T-cell (primary cell): ENCODE results near the gene TMEM98. TPM values are rescaled to one million over a fixed set of nuclear protein-coding genes. Genes with fewer than 3 reads are reported as not detected.

ENCODE experiments used
- ATAC-seq, 4 experiments: fragments of 200-7000 bp in 3 of 4; fragments of 150-1000 bp in 1 of 4; cut with Tn5 transposase; replicated peaks in 1 of 4; 1 replicate in 3 of 4; 2 replicates in 1 of 4; pipeline ENCODE4 v1.10.0; 2021; ENCODE audit warnings: moderate library complexity in 3 of 4, mild to moderate bottlenecking in 2 of 4, moderate number of reproducible peaks in 1 of 4
- CTCF ChIA-PET, 2 donors: fragments of 300-600 bp; sonication (Branson Sonifier 250); formaldehyde crosslinking; loops; one replicate each; lab custom pipeline; 2022; ENCODE audit warnings: antibody characterized with exemption in 2 of 2; lab: Charles Lee
- POLR2A ChIA-PET, 2 donors: fragments of 300-600 bp; sonication (Branson Sonifier 250); formaldehyde crosslinking; loops; one replicate each; lab custom pipeline; 2022; ENCODE audit warnings: antibody characterized with exemption in 2 of 2; lab: Charles Lee
- DNase-seq, 35 experiments: peaks; one replicate each; pipeline versions ENCODE4 v3.0.0 to v3.0.0-alpha.2; 2013 to 2023
- H3K27ac ChIP-seq: one replicate; pipeline ENCODE4 v1.5.1; 2013; ENCODE audit warnings: low read length
- H3K27me3 ChIP-seq, 2 experiments: replicated peaks in 1 of 2; 1 replicate in 1 of 2; 2 replicates in 1 of 2; pipeline versions ENCODE4 v1.6.1 to v1.7.0; 2013; ENCODE audit warnings: low read length in 1 of 2, mixed read lengths in 1 of 2; ENCODE audit not compliant: control insufficient read depth in 2 of 2, insufficient read depth in 2 of 2; ENCODE audit errors: extremely low read depth in 1 of 2
- H3K36me3 ChIP-seq, 2 donors: 1 replicate in 1 of 2; 2 replicates in 1 of 2; pipeline versions ENCODE4 v1.6.1 to v1.7.0; 2013; ENCODE audit warnings: low read length in 1 of 2; ENCODE audit not compliant: control insufficient read depth in 2 of 2, insufficient read depth in 1 of 2; ENCODE audit errors: extremely low read depth in 1 of 2
- H3K4me1 ChIP-seq, 2 experiments: 1 replicate in 1 of 2; 2 replicates in 1 of 2; pipeline versions ENCODE4 v1.6.1 to v1.7.0; 2013; ENCODE audit warnings: low read length in 2 of 2, mixed read lengths in 1 of 2; ENCODE audit not compliant: insufficient read depth in 2 of 2, control insufficient read depth in 1 of 2; ENCODE audit errors: extremely low read depth in 1 of 2
- H3K4me3 ChIP-seq, 2 donors: 1 replicate in 1 of 2; 2 replicates in 1 of 2; pipeline versions ENCODE4 v1.5.1 to v1.7.0; 2013; ENCODE audit warnings: mild to moderate bottlenecking in 2 of 2, low read length in 1 of 2, moderate library complexity in 1 of 2; ENCODE audit not compliant: control insufficient read depth in 1 of 2; ENCODE audit errors: extremely low read depth in 1 of 2
- H3K9me3 ChIP-seq: 2 replicates; pipeline ENCODE4 v1.7.0; 2013
- H3K27ac Mint-ChIP-seq, 2 donors: one replicate each; pipeline ENCODE4 v1.8.0; 2020 to 2021; ENCODE audit warnings: mild to moderate bottlenecking in 2 of 2, mixed read lengths in 2 of 2
- H3K27me3 Mint-ChIP-seq, 2 donors: one replicate each; pipeline ENCODE4 v1.8.0; 2021 to 2022; ENCODE audit warnings: mixed read lengths in 2 of 2
- H3K36me3 Mint-ChIP-seq: one replicate; pipeline ENCODE4 v1.8.0; 2021; ENCODE audit warnings: mixed read lengths
- H3K4me1 Mint-ChIP-seq, 3 donors: one replicate each; pipeline ENCODE4 v1.8.0; 2020 to 2022; ENCODE audit warnings: mixed read lengths in 3 of 3, mild to moderate bottlenecking in 1 of 3
- H3K4me3 Mint-ChIP-seq, 3 donors: one replicate each; pipeline ENCODE4 v1.8.0; 2020 to 2022; ENCODE audit warnings: mild to moderate bottlenecking in 3 of 3, mixed read lengths in 3 of 3, moderate library complexity in 3 of 3
- H3K9me3 Mint-ChIP-seq, 3 donors: one replicate each; pipeline ENCODE4 v1.8.0; 2020 to 2022; ENCODE audit warnings: mixed read lengths in 3 of 3
- WGBS: methylation state at CpG from one replicate; pipeline ENCODE4 v1.1.5; 2013; ENCODE audit warnings: missing lambda C conversion rate; ENCODE audit not compliant: insufficient coverage; 5-methylcytosine and 5-hydroxymethylcytosine counted together
- total RNA-seq, 35 experiments: library from RNA in 6 of 35; stranded (reverse) in 6 of 35; fragments of 120-200 nt in 1 of 35; gene quantifications; one replicate each; pipeline versions ENCODE4 v1.2.1 to v1.2.4 and lab custom pipeline; 2013 to 2026

The TMEM98 gene
- total RNA-seq, 5 donors from 2014 or later (not counting 1 experiment from before 2014, with no cell fraction given), result 0.26 to 0.41 (median 0.36) TPM; not detected in 2

GRCh38 chr17:32928586-32929535 lies 908 bp downstream of the TMEM98 start:
- ATAC-seq, result no peak
- H3K27me3 Mint-ChIP-seq, result peaks cover 44 to 50% of the 10 kb centered on the region in 2 donors

DNA sequence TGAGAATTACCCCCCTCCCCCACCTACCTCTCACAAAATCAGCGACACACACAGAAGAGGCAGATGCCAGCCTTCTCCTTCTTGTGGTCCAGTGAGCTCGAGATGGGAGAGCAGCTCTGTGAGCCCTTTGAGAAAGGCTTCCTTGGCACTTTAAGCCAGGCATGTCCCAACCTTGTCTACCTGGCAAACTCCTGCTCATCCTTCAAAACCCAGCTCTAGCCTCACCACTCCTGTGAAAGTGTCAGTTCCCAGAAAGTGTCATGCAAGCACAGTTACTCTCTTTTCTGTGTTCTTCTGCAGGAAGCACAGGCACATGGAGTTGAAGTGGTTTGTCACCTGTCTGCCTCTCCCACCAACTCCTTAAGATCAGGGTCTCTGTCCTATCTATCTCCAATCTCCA lies 1.6 kb downstream of the TMEM98 start:
- Histone ChIP-seq H3K27me3 (peaks cover 11 to 47% of the 10 kb centered on the region in 2 experiments), H3K36me3 (no peaks in the 10 kb centered on the region), H3K4me3 (no peak overlapping the region), H3K9me3 (no peaks in the 10 kb centered on the region), H3K27ac (no peak overlapping the region), H3K4me1 (peaks cover 0 to 7% of the 10 kb centered on the region in 2 experiments)
- Mint-ChIP-seq H3K27me3 (peaks cover 50 to 51% of the 10 kb centered on the region in 2 donors), H3K27ac (no peak overlapping the region), H3K4me3 (no peak overlapping the region), H3K4me1 (peaks cover 0 to 5% (median 3%) of the 10 kb centered on the region in 3 donors), H3K9me3 (no peaks in the 10 kb centered on the region), H3K36me3 (no peaks in the 10 kb centered on the region)
- no peak for ATAC-seq
- CTCF ChIA-PET, result no interaction called here
- DNase-seq, result no peak
- WGBS, result 72% methylated on average over 2 of the region's 2 CpGs
- POLR2A ChIA-PET, result no interaction called here

More at GRCh38 chr17:32928586-32929535, 908 bp downstream of the TMEM98 start:
- Histone ChIP-seq H3K27me3 (peaks cover 11 to 44% of the 10 kb centered on the region in 2 experiments), H3K9me3 (no peaks in the 10 kb centered on the region), H3K4me3 (no peak overlapping the region), H3K4me1 (peaks cover 0 to 7% of the 10 kb centered on the region in 2 experiments), H3K36me3 (no peaks in the 10 kb centered on the region), H3K27ac (no peak overlapping the region)
- CTCF ChIA-PET, result interaction anchor here in 1 of 2 donors (1.0 kb wide), 1 partner anchor 70 kb away, joined by 3 read pairs; no protein-coding TSS in a partner anchor
- WGBS, result 49% methylated on average over 14 of the region's 19 CpGs
- Mint-ChIP-seq H3K4me1 (peaks cover 0 to 5% (median 3%) of the 10 kb centered on the region in 3 donors), H3K9me3 (no peaks in the 10 kb centered on the region), H3K36me3 (no peaks in the 10 kb centered on the region), H3K4me3 (no peak overlapping the region), H3K27ac (no peak overlapping the region)
- DNase-seq, result no peak
- POLR2A ChIA-PET, result no interaction called here

GRCh38 chr17:32930512-32930911 lies 2.6 kb downstream of the TMEM98 start:
- Histone ChIP-seq H3K36me3 (no peaks in the 10 kb centered on the region), H3K27ac (no peak overlapping the region), H3K9me3 (no peaks in the 10 kb centered on the region), H3K27me3 (peaks cover 11 to 48% of the 10 kb centered on the region in 2 experiments), H3K4me3 (no peak overlapping the region), H3K4me1 (peaks cover 0 to 7% of the 10 kb centered on the region in 2 experiments)
- H3K9me3 Mint-ChIP-seq, result no peaks in the 10 kb centered on the region
- no CpG with 5 or more reads among the region's 1 CpG for WGBS
- peaks cover 45 to 51% of the 10 kb centered on the region in 2 donors for H3K27me3 Mint-ChIP-seq
- H3K4me3 Mint-ChIP-seq, result no peak overlapping the region
- no peaks in the 10 kb centered on the region for H3K36me3 Mint-ChIP-seq
- ChIA-PET POLR2A (no interaction called here), CTCF (no interaction called here)
- DNase-seq (no peak), ATAC-seq (no peak)
- peaks cover 0 to 5% (median 3%) of the 10 kb centered on the region in 3 donors for H3K4me1 Mint-ChIP-seq
- H3K27ac Mint-ChIP-seq, result no peak overlapping the region

DNA sequence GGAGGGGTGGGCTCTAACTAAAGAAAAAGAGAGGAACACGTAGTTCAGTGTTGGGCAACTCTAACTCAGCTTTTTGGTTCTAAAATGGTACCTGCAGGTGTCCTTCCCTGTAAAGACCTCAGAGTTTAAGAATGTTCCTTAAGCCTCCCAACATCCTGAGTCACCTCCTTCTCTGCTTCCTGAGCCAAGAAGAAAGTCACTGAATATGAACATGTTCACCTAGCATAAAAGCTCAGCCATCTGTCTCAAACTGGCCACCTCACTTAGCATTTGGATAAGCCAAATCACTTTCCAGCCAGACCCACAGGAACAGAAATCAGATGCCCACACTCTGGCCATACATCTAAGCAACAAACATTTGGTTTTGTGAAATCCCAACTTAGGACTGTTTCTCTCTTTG lies 3.7 kb downstream of the TMEM98 start:
- H3K36me3 ChIP-seq, result no peaks in the 10 kb centered on the region
- Mint-ChIP-seq H3K4me3 (no peak overlapping the region), H3K36me3 (no peaks in the 10 kb centered on the region), H3K27me3 (peaks cover 39 to 49% of the 10 kb centered on the region in 2 donors), H3K9me3 (no peaks in the 10 kb centered on the region), H3K4me1 (peaks cover 0 to 5% (median 3%) of the 10 kb centered on the region in 3 donors), H3K27ac (no peak overlapping the region)
- peaks cover 11 to 55% of the 10 kb centered on the region in 2 experiments for H3K27me3 ChIP-seq
- ChIA-PET POLR2A (no interaction called here), CTCF (interaction anchor here in 1 of 2 donors (0.8 kb wide), 1 partner anchor 151 kb away, joined by 3 read pairs; no protein-coding TSS in a partner anchor)
- DNase-seq, result no peak
- no CpG with 5 or more reads among the region's 1 CpG for WGBS
- no peak overlapping the region for H3K4me3 ChIP-seq
- H3K4me1 ChIP-seq, result peaks cover 0 to 7% of the 10 kb centered on the region in 2 experiments
- no peaks in the 10 kb centered on the region for H3K9me3 ChIP-seq
- no peak overlapping the region for H3K27ac ChIP-seq
- no peak for ATAC-seq

GRCh38 chr17:32933881-32934280 lies 5.9 kb downstream of the TMEM98 start:
- DNase-seq (no peak), ATAC-seq (no peak)
- Mint-ChIP-seq H3K4me1 (peaks cover 0 to 6% (median 4%) of the 10 kb centered on the region in 3 donors), H3K9me3 (no peaks in the 10 kb centered on the region), H3K27ac (no peak overlapping the region), H3K27me3 (peaks cover 43 to 48% of the 10 kb centered on the region in 2 donors), H3K4me3 (no peak overlapping the region), H3K36me3 (no peaks in the 10 kb centered on the region)
- CTCF ChIA-PET, result interaction anchor here in 1 of 2 donors (1.3 kb wide), 1 partner anchor 151 kb away, joined by 3 read pairs; no protein-coding TSS in a partner anchor
- WGBS, result 20% methylated on average over 1 of the region's 2 CpGs
- H3K9me3 ChIP-seq, result no peaks in the 10 kb centered on the region
- no peak overlapping the region for H3K27ac ChIP-seq
- H3K4me1 ChIP-seq, result peaks cover 0 to 6% of the 10 kb centered on the region in 2 experiments
- POLR2A ChIA-PET, result interaction anchor here in 1 of 2 donors (0.6 kb wide), 1 partner anchor 513 kb away, joined by 3 read pairs; no protein-coding TSS in a partner anchor
- peaks cover 2 to 51% of the 10 kb centered on the region in 2 experiments for H3K27me3 ChIP-seq
- no peak overlapping the region for H3K4me3 ChIP-seq
- no peaks in the 10 kb centered on the region for H3K36me3 ChIP-seq

DNA sequence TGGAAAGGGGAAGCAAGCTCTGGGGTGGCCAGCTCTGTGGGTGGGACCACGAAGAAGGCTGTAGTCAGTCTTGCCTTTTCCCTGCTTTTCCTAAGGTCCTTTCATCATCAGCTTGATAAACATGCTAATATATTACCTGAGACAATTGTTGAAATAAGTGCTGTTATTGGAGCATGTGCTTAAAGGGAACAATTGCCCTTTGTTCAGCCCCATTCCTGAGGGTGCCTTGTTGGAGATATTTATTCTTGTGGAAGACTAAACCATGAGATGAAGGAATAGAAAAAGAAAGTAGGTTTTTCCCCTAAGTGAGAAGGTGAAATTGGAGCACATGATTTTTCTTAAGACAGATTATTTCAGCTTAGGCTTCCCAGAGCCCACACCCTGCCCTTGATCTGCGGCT lies 7.8 kb downstream of the TMEM98 start:
- no peak overlapping the region for H3K27ac Mint-ChIP-seq

More for the DNA sequence above, 7.8 kb downstream of the TMEM98 start:
- Mint-ChIP-seq H3K4me1 (peaks cover 0 to 6% (median 4%) of the 10 kb centered on the region in 3 donors), H3K9me3 (no peaks in the 10 kb centered on the region), H3K36me3 (no peaks in the 10 kb centered on the region), H3K4me3 (no peak overlapping the region), H3K27me3 (peaks cover 33 to 38% of the 10 kb centered on the region in 2 donors)
- Histone ChIP-seq H3K9me3 (no peaks in the 10 kb centered on the region), H3K36me3 (no peaks in the 10 kb centered on the region), H3K27ac (no peak overlapping the region), H3K27me3 (peaks cover 0 to 42% of the 10 kb centered on the region in 2 experiments), H3K4me1 (peaks cover 0 to 6% of the 10 kb centered on the region in 2 experiments), H3K4me3 (no peak overlapping the region)
- WGBS, result 83% methylated on average over 1 of the region's 2 CpGs
- ChIA-PET CTCF (interaction anchor here (0.7 to 3.9 kb wide), 5 partner anchors 59 to 165 kb away, joined by 3 to 26 read pairs (median 5); partner anchors contain the start of gene MYO1D (in 1 of the 2)), POLR2A (no interaction called here)
- ATAC-seq (no peak), DNase-seq (no peak)
